Measurements from ENCODE around the gene COL6A1.
"Not testable (repeated sequence)": the region's sequence is repeated elsewhere in the genome, so short reads cannot be mapped to it uniquely, and the experiment has no call there.

The COL6A1 gene

DNA sequence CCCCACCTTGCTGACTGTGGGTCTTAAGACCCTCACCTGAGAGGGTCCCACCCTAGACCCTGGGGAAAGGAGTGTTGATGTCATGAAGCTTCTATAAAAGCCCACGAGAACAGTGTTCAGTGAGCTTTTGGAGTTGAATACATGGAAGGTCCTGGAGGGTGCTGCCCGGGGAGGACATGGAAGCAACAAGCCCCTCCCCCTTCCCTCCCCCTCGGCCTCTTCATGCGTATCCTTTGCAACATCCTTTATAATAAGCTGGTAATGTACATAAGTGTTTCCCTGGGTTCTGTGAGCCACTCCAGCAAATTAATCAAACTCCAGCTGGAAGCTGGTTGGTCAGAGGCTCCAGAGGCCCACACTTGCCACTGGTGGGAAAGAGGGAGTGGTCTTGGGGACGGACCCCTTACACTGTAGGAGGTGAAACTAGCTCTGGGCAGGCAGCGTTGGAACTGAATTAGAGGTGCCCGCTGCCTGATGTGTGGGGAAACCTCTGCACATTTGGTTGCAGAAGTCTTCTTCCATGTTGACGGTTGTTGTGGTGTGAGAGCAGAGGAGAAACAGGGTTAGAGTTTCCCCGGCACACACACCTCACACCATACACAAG lies 14.7 kb upstream of the COL6A1 start:
- DNase-seq: no peak

DNA sequence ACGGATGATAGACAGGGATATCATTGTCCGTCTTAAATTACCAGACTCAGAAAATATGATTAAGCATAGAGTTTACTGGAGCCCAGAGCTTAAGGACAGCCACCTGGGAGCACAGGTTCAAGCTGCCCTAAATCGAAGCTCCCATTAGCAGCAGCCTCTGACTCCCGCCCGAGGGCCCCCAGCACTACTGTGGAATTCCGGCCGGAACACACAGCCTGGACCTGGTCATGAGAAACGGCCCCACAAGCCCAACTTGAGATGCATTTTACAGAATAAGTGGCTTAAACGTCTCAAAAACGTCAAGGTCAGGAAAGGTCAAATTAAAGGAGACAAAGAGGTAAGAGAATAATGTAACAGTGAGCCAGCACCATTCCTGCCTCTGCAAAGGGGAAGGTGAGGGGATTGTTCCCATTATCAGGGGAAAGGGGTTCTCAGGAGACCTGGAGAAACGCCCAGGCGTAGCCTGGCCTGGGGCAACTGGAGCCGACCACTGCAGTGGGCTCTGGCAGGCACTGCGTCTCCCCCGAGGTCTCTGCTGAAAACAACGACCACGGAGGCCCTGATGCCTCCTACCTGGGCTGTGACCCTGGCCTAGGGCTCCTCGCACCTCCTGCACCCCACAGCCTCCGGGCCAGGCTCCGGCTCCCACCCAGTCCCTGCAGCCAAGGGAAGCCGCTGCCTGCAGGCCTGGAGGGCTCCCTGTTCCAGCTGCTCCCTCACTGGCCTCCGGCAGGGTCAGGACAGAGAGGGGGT lies 11.5 kb upstream of the COL6A1 start:
- DNase-seq: no peak

DNA sequence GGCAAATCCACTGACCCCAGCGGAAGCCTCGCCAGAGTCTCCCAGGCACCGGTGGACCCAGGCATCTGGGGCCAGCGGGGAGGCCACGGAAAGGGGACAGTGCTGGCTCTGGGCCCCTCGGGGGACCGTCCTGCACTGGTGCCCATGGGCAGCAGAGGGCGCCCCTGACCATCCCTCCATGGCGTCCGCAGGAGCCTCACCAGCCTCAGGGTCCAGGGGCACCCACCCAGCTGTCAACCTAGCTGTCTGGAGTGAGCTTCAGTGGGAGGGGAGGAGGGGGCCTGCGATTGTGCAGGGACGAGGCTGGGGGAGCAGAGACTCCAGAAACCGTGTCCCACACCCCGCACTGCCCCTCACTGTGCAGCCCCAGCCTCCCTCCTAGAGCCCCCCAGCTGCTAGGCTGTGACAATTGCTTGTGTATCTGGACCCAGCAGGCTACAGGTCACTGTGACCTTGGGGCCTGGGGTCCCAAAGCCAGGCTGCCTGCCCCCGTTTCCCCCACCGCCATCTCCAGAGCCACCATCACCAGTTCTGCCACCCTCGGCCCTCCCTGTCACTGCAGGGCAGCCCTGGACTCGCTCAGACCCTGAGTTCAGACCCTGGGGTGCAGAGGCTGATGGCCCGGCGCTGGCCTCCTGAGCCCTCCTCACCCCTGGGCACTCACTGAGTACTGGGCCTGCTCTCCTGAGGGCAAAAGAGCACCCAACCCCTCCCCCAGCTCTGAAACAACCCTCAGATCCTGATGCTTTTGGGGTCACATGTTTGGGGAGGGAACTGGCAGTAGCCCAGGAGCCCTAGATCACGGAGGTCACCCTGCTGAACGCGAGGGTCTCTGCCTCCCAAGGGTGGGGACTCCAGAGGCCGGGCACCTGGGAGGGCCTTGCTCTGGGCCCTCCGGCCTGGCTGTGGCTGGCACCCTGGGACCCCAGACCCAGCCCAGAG lies 10.6 kb upstream of the COL6A1 start:
- peak; percentile 53 for DNase-seq

DNA sequence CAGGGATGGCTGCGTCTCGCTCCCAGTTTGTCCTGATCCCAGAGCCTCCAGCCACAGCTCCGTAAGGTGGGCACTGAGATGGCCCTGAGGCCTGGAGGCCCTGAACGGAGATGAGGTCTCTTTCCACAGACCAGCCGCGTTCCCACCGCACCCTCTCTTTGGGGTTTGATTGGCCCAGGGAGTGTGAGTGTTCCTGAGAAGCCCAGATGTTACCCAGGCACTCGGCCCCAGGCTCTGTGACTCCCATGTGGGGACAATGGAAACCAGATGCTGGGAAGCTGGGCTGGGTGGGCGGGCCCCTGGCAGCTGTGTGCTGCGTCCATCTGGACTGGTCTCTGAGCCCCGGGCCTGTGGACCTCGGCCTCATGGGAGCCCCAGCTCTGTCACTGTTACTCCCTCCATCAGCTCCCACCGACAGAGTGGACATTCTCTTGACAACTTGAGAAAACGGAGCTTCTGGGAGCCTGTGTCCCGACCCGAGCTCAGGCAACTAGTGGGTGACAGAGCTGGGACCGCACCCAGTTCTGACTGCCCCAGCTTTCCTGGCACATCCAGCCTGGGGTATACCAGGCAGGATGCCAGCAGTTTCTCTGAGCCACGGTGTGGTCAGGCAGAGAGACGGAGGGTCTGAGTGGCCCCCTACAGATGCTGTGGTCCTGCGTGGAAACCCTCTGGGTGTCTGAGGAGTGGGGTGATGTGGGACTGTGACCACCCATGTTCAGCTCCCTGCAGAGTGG lies 9.8 kb upstream of the COL6A1 start:
- peak; percentile 83 for DNase-seq

DNA sequence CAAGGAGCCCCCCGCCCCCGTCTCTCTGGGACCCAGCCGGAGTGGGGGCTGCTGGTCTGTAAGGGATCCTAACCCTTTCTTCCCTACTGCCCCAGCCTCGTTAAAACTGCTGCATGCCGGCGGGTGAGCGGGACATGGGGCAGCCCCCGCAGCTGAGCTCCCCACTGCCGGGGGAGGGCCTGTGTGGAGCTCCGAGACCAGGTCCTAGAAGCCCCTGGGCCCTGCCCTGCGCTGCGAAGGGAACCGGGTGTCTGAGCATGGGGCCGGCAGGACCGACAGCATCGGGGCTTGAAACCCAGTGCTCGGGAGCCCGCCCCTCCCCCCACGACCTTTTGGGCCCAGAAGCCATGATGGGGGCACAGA lies 9.2 kb upstream of the COL6A1 start:
- DNase-seq: peak; percentile 38

DNA sequence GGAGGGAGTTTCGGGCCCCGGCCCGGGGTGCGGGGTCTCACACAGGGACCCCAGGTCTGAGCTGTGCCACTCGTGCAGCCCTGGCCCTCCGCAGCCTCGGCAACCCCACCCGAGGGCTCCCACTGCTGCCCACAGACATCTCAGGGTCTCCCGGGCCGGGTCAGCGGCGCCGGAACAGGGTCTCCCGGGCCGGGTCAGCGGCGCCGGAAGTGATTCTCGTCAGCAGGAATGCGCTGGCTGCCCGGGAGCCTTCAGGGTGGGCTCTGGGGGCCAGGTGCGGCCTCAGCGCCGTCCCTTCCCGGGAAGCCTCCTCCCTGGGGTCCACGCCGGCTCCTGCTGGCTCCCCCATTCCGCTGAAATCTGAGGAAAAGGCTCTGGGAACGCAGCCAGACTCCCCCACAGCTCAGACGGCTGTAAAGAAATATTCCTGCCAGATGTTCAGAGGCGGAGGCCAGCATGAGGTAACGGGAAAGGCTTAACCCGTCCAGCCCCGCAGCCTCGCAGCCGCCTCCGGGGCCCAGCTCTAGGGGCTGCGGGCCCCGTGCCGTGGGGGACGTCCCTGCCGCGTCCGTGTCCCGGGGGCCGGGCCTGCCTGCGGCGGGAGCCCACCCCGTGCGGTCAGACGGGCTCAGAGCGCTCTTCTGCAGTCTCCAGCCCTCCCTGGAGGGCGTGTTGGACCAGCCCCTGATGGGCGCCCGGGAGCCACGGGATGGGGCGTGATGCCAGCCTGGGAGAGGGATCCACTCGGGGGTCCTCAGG lies 8.7 kb upstream of the COL6A1 start:
- peak; percentile 93 for DNase-seq

DNA sequence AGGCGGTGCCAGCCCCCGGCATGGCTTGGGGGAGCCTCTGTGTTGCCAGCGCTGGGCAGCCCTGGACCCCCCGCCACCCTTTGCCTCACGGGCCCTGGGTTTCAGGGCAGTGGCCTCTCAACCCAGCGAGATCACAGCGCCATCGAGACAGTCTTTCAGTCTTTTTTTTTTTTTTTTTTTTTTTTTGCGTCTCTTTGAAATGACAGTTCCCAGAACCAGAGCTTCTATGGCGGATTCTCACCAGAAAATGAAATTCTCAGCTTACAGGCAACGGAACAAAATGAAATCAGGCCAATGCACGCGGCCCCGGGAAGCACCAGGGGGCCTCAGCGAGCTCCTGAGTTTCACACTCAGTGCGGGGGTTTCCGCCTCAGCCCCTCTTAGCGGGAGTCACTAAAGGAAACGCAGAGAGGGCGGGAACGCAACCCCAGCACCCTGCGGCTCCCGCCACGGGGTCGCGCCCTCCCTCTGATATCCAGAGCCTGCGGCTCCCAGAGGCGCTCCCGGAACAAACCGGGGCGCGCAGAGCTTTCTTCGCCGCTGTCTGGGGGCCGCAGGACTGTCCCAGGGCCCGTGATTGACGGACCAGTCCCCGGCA lies 8.0 kb upstream of the COL6A1 start:
- peak; percentile 93 for DNase-seq

DNA sequence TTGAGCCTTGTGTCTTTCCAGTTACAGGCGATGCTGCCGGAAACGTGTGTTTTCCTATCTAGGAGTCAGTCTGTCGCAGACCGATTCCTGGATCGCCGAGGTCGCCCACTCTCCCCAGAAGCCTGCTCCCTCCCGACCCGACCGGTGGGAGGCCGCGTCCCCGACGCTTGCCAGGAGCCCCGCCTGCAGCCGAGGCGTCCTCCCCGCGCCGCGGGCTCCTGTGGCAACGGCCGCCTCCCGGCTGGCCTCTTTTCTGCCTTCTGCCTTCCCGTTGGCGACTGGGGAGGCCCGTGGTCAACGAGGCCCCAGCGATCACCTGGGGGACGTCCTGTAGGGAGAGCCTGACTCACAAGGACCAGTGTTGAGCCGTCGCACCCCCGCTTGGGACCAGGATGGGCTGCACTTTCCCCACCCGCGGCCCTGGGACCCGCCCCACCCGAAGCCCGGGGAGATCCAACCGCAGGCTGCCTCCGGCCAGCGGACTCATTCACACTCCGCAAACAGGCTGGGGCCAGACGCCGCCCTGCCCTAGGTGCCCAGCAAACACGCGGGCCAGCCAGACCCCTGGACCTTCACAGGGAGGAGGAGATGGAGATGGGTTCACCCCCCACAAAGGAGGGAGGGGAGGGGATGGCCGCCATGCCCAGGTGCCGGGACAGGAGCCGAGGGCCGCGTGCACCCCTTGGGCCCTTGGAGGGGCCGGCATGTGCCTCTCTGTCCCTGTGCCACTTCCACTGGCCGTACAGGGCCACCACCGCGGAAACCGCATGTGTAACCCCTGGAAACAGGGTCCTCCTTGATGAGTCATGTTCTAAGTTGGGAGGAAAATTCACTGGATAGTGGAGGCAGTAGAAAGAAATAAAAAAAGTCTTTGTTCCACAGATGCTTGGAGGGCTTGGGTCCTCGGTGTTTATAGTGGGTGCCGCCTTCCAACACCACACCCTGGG lies 7.2 kb upstream of the COL6A1 start:
- DNase-seq: peak; percentile 74

DNA sequence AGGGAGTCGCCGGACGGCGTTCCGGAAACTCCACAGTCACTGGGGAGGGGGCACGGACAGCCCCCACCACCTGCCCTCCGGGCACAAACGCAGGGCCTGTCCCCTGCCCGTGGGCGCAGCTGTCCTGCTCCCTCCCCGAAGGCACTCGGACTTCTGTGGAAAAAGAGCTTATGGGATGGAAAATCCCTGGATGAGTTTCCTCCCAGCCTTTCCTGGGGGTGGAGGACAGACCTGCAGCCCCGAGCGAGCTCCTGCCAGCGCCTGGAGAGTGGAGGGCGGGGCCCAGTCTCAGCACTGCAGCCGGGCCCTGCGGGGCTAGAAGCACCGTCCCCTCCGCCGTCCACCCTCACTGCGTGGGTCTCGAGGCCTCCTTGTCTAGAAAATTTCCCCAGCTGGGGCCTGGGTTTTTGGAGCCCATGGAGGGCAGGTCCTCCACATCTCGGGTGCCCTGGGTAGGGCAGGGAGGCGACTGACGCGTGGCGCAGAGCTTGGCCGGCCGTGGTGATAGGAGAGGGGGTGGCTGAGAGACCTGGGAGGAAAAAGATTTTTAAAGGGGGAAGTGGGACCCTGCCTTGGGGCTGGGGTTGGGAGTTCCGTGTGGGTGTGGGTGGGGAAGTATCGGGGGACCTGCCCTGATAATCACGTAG lies 6.4 kb upstream of the COL6A1 start:
- DNase-seq: peak; percentile 46

DNA sequence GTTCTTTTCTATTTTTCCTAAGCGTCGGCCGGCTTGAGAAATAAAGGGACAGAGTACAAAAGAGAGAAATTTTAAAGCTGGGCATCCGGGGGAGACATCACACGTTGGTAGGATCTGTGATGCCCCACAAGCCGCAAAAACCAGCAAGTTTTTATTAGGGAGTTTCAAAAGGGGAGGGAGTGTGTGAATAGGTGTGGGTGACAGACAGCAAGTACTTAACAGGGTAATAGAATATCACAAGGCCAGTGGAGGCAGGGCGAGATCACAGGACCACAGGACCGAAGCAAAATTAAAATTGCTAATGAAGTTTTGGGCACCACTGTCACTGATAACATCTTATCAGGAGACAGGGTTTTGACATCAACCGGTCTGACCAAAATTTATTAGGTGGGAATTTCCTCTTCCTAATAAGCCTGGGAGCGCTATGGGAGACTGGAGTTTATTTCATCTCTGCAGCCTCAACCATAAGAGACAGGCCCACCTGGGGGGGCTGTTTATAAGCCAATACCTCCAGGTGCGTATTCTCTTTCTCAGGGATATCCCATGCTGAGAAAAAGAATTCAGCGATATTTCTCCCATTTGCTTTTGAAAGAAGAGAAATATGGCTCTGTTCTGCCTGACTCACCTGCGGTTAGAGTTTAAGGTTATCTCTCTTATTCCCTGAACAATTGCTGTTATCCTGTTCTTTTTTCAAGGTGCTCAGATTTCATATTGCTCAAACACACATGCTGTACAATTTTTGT lies 5.7 kb upstream of the COL6A1 start:
- not testable (repeated sequence) for DNase-seq

DNA sequence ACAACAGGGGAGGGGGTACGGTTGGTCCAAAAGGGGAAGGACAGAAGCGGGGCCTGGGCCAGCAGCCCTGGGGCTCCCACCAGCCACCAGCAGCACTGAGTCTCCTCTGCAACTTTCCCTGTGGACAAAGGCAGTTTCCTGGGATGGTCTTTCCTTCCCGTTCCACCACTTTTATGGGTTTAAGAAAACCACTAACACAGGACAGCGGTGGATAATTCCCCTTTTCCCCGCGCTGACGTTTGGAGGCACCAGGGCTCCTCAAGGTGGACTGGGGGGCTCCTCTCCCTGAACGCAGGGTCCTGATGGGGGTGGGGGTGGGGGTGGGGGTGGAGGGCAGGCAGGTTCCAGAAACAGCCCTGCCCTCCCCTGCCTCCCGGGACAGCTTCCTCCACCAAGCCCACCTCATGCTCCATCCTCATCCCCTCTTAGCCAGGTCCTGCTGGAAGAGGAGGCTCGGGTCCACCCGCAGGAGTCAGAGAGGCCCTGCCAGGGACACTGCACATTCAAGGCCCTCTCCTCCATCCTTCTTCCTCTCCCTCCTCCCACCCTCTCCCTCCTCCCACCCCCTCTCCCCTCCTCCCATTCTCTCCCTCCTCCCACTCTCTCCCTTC lies 4.8 kb upstream of the COL6A1 start:
- no peak for DNase-seq

DNA sequence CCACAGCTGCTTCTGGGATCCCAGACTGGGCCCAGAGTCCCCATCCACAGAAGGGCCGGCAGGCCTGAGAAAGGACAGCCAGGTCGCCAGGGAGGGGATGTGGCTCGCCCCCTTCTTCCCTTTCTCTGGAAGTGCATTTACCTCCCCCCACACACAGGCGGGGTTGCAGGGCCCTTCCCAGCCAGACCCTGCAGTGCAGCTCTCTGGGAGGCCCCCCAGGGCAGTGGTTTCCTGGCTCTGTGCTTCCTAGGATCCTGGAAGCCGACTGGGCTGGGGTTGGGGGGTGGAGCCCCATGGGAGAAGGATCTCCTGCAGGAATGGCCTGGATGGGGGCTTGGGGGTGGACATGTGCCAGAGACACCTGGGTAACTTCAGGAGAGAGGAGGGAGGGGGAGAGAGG lies 4.2 kb upstream of the COL6A1 start:
- peak; percentile 71 for DNase-seq

DNA sequence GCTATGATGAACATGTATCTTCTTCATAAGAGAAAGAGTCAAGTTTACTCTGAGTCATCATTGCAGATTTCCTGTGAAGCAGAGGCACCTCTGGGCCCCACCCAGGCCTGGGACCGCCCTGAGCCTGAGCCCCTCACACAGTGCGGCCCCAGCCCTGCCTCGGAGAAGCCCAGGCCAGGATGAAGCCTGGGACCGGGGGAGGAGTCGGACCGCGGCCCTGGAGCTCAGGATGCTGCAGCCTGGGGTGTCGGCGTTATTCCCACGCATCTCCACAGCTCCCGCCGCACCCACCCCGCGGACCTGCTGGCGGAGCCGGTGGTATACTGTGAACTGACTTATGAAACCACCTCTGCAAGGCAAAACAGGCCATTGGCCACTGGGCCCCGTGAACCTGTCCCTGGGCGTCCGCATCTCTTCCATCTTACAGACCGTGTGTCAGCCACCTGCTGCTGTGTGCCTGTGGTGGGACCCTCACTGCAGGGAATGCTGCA lies 2.4 kb upstream of the COL6A1 start:
- peak; percentile 58 for DNase-seq

DNA sequence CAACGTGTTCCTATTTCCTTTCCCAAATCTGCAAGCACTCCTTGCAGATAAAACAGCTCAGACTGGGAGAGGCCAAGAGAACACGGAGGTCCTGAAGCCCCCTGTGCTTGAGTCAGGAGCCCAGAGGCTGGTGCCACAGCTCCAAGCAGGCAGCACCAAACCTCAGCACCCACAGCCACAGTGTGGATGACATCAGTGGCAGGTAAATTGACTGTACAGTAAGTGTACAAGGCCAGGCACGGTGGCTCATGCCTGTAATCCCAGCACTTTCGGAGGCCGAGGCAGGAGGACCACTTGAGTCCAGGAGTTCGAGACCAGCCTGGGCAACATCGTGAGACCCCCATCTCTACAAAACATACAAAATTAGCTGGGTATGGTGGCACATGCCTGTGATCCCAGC lies 1.9 kb upstream of the COL6A1 start:
- DNase-seq: no peak

DNA sequence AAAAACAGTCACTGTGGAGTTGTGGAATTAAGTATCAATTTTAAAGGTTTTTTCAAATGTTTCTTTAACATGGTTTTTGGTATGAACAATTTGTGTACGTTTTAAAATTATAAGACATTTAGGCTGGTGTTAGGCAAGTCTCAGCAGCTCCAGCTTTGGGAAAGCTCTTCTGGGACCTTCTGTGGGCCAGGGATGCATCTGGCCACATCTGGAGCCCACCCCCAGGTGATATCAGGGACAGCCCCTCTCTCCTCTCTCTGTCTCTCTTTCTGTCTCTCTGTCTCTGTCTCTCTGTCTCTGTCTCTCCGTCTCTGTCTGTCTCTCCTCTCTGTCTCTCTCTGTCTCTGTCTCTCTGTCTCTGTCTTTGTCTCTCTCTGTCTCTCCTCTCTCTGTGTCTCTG lies 1.3 kb upstream of the COL6A1 start:
- no peak for DNase-seq

DNA sequence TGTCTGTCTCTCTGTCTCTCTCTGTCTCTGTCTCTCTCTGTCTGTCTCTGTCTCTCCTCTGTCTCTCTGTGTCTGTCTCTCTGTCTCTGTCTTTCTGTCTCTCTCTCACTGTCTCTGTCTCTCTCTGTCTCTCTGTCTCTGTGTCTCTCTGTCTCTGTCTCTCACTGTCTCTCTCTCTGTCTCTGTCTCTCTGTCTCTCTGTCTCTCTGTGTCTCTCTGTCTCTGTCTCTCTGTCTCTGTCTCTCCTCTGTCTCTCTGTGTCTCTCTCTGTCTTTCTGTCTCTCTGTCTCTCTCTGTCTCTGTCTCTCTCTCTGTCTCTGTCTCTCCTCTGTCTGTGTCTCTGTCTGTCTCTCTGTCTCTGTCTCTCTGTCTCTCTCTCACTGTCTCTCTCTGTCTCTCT lies 873 bp upstream of the COL6A1 start:
- no peak for DNase-seq

DNA sequence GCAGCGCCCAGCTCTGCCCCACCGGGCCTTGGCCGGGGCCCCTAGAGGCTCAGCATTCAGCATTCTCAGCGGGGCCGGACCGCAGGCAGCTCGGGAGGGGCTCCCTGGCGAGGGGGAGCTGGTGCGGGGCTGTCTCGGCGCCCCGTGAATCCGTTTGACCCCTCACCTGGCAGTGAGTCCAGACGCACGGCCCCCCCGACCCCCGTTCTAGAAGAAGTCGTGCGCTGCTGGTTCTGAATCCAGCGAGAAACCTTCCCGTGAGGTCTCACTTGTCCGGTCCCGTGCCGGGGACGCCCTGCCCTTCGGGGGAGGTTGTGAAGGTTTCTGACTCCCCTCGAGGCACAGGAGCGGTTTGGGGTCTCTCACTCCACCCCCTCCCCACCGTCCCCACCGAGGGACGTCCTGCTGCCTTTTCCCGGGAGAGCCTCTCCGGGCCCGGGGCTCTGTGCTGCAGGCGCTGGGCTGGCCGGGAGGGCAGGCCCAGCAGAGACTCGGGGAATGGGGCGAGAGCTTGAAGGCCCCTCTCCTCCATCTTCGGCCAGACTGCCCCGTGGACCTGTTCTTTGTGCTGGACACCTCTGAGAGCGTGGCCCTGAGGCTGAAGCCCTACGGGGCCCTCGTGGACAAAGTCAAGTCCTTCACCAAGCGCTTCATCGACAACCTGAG lies 655 bp downstream of the COL6A1 start:
- DNase-seq: no peak
